HepG2 (cell line): ENCODE results near the gene ENO3. TPM values are rescaled to one million over a fixed set of nuclear protein-coding genes. Genes with fewer than 3 reads are reported as not detected.

Experiments
- CENPT ChIP-seq: sonication (generic); formaldehyde crosslinking; IDR thresholded peaks from 2 replicates; pipeline ENCODE4 v1.8.0; 2022; ENCODE audit warnings: low read depth, mild to moderate bottlenecking, moderate library complexity, missing genetic modification reagents
- FOXK2 ChIP-seq: fragments of 450-650 bp; IDR thresholded peaks from 2 replicates; pipeline ENCODE4 v1.6.1; 2016
- IRF1 ChIP-seq: sonication (generic); formaldehyde crosslinking; IDR thresholded peaks from 2 replicates; pipeline ENCODE4 v1.4.0; 2020; ENCODE audit warnings: low read depth, mild to moderate bottlenecking, missing genetic modification reagents
- KLF6 ChIP-seq: IDR thresholded peaks from 2 replicates; pipeline ENCODE4 v1.8.0; 2016; ENCODE audit warnings: missing biosample characterization, missing genetic modification reagents
- NFIC ChIP-seq: IDR thresholded peaks from 2 replicates; pipeline ENCODE4 v1.6.1; 2012; ENCODE audit warnings: mild to moderate bottlenecking, low read length, inconsistent platforms
- NONO ChIP-seq, 2 experiments: fragments of 450-650 bp in 1 of 2; sonication (generic) in 1 of 2; formaldehyde crosslinking in 1 of 2; IDR thresholded peaks in 1 of 2; conservative IDR thresholded peaks in 1 of 2; 2 replicates each; pipeline versions ENCODE4 v1.6.1 to v1.8.0; 2017 to 2022; ENCODE audit warnings: mild to moderate bottlenecking in 1 of 2, missing genetic modification reagents in 1 of 2, moderate library complexity in 1 of 2
- NR2F6 ChIP-seq, 2 experiments: IDR thresholded peaks; 2 replicates each; pipeline ENCODE4 v1.6.1; 2016; ENCODE audit warnings: antibody characterized with exemption in 1 of 2, mild to moderate bottlenecking in 1 of 2
- POGZ ChIP-seq: sonication (generic); formaldehyde crosslinking; IDR thresholded peaks from 2 replicates; pipeline ENCODE4 v1.4.0; 2020; ENCODE audit warnings: mild to moderate bottlenecking, missing genetic modification reagents
- REL ChIP-seq: sonication (generic); formaldehyde crosslinking; conservative IDR thresholded peaks from 2 replicates; pipeline ENCODE4 v1.8.0; 2022; ENCODE audit warnings: mild to moderate bottlenecking, missing genetic modification reagents, moderate library complexity
- RFXAP ChIP-seq: sonication (generic); formaldehyde crosslinking; IDR thresholded peaks from 2 replicates; pipeline ENCODE4 v1.4.0; 2020; ENCODE audit warnings: missing genetic modification reagents, borderline replicate concordance
- SIX1 ChIP-seq: sonication (generic); formaldehyde crosslinking; IDR thresholded peaks from 2 replicates; pipeline ENCODE4 v1.4.0; 2020; ENCODE audit warnings: missing genetic modification reagents, borderline replicate concordance
- SP4 ChIP-seq: sonication (generic); formaldehyde crosslinking; IDR thresholded peaks from 2 replicates; pipeline ENCODE4 v1.8.1; 2023; ENCODE audit warnings: mild to moderate bottlenecking, missing genetic modification reagents
- ZBTB38 ChIP-seq: sonication (generic); formaldehyde crosslinking; IDR thresholded peaks from 2 replicates; pipeline ENCODE4 v1.5.1; 2020; ENCODE audit warnings: mild to moderate bottlenecking, missing genetic modification reagents
- ZBTB44 ChIP-seq: sonication (generic); formaldehyde crosslinking; IDR thresholded peaks from 2 replicates; pipeline ENCODE4 v1.4.0; 2020; ENCODE audit warnings: missing genetic modification reagents
- ZFP91 ChIP-seq: sonication (generic); formaldehyde crosslinking; IDR thresholded peaks from 2 replicates; pipeline ENCODE4 v1.9.0; 2022; ENCODE audit warnings: missing genetic modification reagents, mild to moderate bottlenecking, borderline replicate concordance
- ZGPAT ChIP-seq: IDR thresholded peaks from 2 replicates; pipeline ENCODE4 v1.6.1; 2016; ENCODE audit warnings: mild to moderate bottlenecking
- ZNF138 ChIP-seq: sonication (generic); formaldehyde crosslinking; IDR thresholded peaks from 2 replicates; pipeline ENCODE4 v1.5.0; 2020; ENCODE audit warnings: mild to moderate bottlenecking, low read depth, missing genetic modification reagents
- ZNF7 ChIP-seq: IDR thresholded peaks from 2 replicates; pipeline ENCODE4 v1.6.1; 2016; ENCODE audit warnings: missing biosample characterization, missing genetic modification reagents
- ZNF879 ChIP-seq: sonication (generic); formaldehyde crosslinking; IDR thresholded peaks from 2 replicates; pipeline ENCODE4 v1.8.1; 2023; ENCODE audit warnings: missing genetic modification reagents
- ZSCAN25 ChIP-seq: sonication (generic); formaldehyde crosslinking; IDR thresholded peaks from 2 replicates; pipeline ENCODE4 v1.8.0; 2022; ENCODE audit warnings: mild to moderate bottlenecking, missing genetic modification reagents
- polyA plus RNA-seq, 8 experiments: library from polyadenylated mRNA; depleted of rRNA in 3 of 8; stranded (reverse) in 7 of 8; unstranded in 1 of 8; fragments of >200 nt; fragmentation: Illumina TruSeq in 4 of 8; extraction: Trizol in 4 of 8; gene quantifications; 2 replicates each; pipeline versions ENCODE4 v1.2.1 to v1.2.3, GENCODE V29; 2011 to 2016; ENCODE audit warnings: low read depth in 4 of 8, missing spikeins in 1 of 8, mixed read lengths in 1 of 8; ENCODE audit not compliant: insufficient read depth in 1 of 8
- total RNA-seq, 5 experiments: library from RNA; depleted of rRNA; stranded (reverse); fragments of >200 nt; fragmentation: Illumina TruSeq; extraction: Trizol; gene quantifications; 2 replicates each; pipeline ENCODE4 v1.2.3, GENCODE V29; 2016; ENCODE audit warnings: low read depth in 1 of 5
- TF ChIP-seq, protein P1 (sequence below): IDR thresholded peaks from 2 replicates; pipeline ENCODE4 v1.6.1; 2016; ENCODE audit warnings: missing genetic modification reagents, missing compliant biosample characterization
- TF ChIP-seq, protein P2 (sequence below): sonication (generic); formaldehyde crosslinking; IDR thresholded peaks from 2 replicates; pipeline ENCODE4 v1.4.0; 2020; ENCODE audit warnings: missing genetic modification reagents, borderline replicate concordance

Gene ENO3
- total and polyA plus RNA-seq, 2 of the 13 experiments (the other 11 are each of a cell fraction or from before 2014, with no cell fraction given) = 59.8 to 69.8 TPM

- TF ChIP-seq NONO (IDR thresholded peaks at IDR 0.05) = no peak
- peak; percentile 76; the same call in 1 of the 2 replicates for TF ChIP-seq NONO (CRISPR knock-in tag; conservative IDR thresholded peaks at IDR 0.05)
- peak; percentile 55; the same call in 1 of the 2 replicates for TF ChIP-seq ZFP91 (CRISPR knock-in tag)
- peak; percentile 87 for TF ChIP-seq SIX1 (CRISPR knock-in tag)
- peak; percentile 82 for TF ChIP-seq NR2F6 (IDR thresholded peaks at IDR 0.05)
- peak; percentile 85 for TF ChIP-seq NR2F6 (CRISPR knock-in tag; IDR thresholded peaks at IDR 0.05)
- 0 out of 2 replicates have a peak, but pooled peaks have one; percentile 11 for TF ChIP-seq IRF1
- TF ChIP-seq NFIC = no peak; the same call in 1 of the 2 replicates
- TF ChIP-seq KLF6 (CRISPR knock-in tag) = no peak
- no peak for TF ChIP-seq ZBTB44 (CRISPR knock-in tag)
- TF ChIP-seq, protein P1, sequence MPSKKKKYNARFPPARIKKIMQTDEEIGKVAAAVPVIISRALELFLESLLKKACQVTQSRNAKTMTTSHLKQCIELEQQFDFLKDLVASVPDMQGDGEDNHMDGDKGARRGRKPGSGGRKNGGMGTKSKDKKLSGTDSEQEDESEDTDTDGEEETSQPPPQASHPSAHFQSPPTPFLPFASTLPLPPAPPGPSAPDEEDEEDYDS = peak; percentile 85; the same call in 1 of the 2 replicates
- TF ChIP-seq ZNF879 (CRISPR knock-in tag) = no peak; the same call in 1 of the 2 replicates
- peak; percentile 86; the same call in 1 of the 2 replicates for TF ChIP-seq ZSCAN25
- TF ChIP-seq ZGPAT (CRISPR knock-in tag) = no peak
- no peak for TF ChIP-seq ZNF7 (CRISPR knock-in tag)
- TF ChIP-seq FOXK2 = no peak
- no peak for TF ChIP-seq REL
- TF ChIP-seq RFXAP (CRISPR knock-in tag) = no peak
- no peak for TF ChIP-seq CENPT
- TF ChIP-seq ZBTB38 = no peak
- no peak for TF ChIP-seq ZNF138 (CRISPR knock-in tag)
- TF ChIP-seq, protein P2, sequence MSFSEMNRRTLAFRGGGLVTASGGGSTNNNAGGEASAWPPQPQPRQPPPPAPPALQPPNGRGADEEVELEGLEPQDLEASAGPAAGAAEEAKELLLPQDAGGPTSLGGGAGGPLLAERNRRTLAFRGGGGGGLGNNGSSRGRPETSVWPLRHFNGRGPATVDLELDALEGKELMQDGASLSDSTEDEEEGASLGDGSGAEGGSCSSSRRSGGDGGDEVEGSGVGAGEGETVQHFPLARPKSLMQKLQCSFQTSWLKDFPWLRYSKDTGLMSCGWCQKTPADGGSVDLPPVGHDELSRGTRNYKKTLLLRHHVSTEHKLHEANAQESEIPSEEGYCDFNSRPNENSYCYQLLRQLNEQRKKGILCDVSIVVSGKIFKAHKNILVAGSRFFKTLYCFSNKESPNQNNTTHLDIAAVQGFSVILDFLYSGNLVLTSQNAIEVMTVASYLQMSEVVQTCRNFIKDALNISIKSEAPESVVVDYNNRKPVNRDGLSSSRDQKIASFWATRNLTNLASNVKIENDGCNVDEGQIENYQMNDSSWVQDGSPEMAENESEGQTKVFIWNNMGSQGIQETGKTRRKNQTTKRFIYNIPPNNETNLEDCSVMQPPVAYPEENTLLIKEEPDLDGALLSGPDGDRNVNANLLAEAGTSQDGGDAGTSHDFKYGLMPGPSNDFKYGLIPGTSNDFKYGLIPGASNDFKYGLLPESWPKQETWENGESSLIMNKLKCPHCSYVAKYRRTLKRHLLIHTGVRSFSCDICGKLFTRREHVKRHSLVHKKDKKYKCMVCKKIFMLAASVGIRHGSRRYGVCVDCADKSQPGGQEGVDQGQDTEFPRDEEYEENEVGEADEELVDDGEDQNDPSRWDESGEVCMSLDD (CRISPR knock-in tag) = peak; percentile 27; the same call in 1 of the 2 replicates
- TF ChIP-seq SP4 (CRISPR knock-in tag) = peak; percentile 47; the same call in 1 of the 2 replicates
- TF ChIP-seq POGZ (CRISPR knock-in tag) = no peak
Observed at GRCh38 chr17:4950746-4951204, at the start of gene ENO3 (continued).
